ENCODE results near the gene ALDH1A2.

- TF ChIP-seq CTCF (conservative IDR thresholded peaks at IDR 0.05; ENCODE audit: low read depth, low read length) = no peak
- no peak for TF ChIP-seq EZH2 (IDR thresholded peaks at IDR 0.05; ENCODE audit: borderline replicate concordance, low read depth, low read length, poor library complexity, severe bottlenecking)
Observed at GRCh38 chr15:58048261-58048660, 17.2 kb downstream of the ALDH1A2 start.
